HG03571 (cell line): ENCODE results near the gene PALLD.

Experiments used
- ATAC-seq: cut with Tn5 transposase; IDR thresholded peaks from one replicate; pipeline ENCODE4 v1.9.1; 2021; ENCODE audit not compliant: unreplicated experiment

The PALLD gene

GRCh38 chr4:168841000-168841671, 344.3 kb downstream of the PALLD start:
- ATAC-seq = no peak

DNA sequence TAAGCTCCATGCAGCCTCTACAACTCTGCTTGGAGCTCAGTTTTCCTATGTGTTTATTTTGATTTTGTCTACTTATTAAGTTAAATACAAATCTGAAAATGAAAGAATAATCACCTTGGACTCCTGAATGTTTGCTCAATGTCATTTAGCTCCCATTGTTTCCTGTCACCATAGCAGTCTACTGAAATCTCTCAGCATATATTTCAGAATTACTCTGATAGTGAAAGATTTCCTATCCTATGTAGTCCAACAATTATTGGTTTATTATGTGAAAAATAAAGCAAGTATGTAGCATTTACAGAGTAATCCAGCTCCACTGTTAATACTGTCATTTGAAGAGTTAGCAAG, 344.8 kb downstream of the PALLD start:
- no peak for ATAC-seq

GRCh38 chr4:168842186-168842585, 345.3 kb downstream of the PALLD start:
- no peak for ATAC-seq

GRCh38 chr4:168843635-168844034, 346.8 kb downstream of the PALLD start:
- ATAC-seq = no peak

- ATAC-seq = no peak
These were observed 347.6 kb downstream of the PALLD start for GRCh38 chr4:168844353-168845049.

DNA sequence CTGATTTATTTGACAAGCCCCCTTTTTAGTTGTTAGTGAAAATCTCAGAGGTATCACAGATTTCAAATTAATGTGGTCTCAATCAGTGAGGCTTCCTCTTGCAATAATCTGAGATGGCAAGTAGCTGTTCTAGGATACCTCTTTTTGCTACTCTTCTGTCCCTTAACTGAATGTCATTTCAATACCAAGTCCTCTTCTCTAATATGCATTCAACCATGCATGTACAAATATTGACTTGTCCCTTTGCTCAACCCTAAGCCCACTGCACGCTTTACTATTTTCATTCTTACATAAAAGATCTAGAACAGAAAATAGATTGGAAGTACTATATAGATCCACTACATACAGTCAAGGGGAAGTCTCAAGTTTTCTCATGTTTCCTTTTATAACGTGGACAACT, 349.0 kb downstream of the PALLD start:
- ATAC-seq = no peak

DNA sequence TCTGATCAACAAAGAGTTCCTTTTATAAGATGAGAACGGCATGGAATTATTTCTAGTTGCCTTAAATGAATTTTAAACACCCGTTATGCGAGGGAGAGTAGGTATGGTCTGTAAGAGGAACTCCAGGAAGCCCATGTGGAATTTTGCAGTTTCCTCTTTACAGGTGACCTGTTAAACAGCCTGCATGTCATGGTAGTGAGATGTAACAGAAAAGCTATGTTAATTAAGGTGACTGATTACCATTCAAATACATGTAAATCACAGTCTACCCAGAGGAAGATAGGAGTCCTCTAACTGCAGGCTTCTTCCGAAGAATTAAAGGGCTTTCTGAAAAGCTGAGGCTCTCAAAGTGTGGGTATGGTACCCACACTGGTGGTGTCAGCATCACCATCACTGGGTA, 349.6 kb downstream of the PALLD start:
- no peak for ATAC-seq

GRCh38 chr4:168847771-168848502, 351.1 kb downstream of the PALLD start:
- no peak for ATAC-seq

- ATAC-seq = no peak
These were observed 352.3 kb downstream of the PALLD start for GRCh38 chr4:168849030-168849675.

DNA sequence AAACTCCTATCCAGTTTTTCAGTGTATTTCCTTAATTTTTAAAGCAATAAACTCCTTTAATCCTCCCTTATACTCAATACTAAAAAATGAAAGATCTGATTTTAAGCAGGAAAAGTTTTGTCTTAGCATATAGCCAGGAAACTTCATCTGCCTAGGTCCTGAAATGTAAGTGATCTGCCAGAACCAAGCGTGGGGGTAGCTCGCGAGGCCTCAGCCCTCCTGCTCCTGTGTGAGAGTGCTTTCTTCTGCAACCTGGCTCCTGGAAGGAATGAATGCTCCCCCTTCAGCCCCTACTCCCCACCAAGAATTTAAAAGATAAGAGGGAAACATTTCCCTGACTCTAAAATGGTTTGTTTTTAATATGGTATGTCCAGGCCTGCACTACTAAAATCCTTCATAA, 353.1 kb downstream of the PALLD start:
- no peak for ATAC-seq

DNA sequence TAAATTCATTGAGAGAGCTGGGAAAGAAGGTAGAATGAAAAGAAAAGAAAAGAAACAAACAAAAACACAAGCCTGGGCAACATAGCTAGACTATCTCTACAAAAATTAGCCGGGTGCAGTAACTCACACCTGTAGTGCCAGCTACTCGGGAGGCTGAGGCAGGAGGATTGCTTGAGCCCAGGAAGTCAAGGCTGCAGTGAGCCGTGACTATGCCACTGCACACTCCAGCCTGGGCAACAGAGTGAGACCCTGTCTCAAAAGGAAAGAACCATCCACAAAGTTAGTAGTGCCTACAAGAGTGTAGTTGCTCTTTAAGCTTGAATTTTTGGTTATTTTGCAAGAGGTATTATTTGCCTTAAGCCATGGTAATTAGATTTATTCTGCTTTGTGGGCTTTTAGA, 355.5 kb downstream of the PALLD start:
- no peak for ATAC-seq

- ATAC-seq = peak; percentile 90
These were observed 356.3 kb downstream of the PALLD start for GRCh38 chr4:168852933-168853713.

DNA sequence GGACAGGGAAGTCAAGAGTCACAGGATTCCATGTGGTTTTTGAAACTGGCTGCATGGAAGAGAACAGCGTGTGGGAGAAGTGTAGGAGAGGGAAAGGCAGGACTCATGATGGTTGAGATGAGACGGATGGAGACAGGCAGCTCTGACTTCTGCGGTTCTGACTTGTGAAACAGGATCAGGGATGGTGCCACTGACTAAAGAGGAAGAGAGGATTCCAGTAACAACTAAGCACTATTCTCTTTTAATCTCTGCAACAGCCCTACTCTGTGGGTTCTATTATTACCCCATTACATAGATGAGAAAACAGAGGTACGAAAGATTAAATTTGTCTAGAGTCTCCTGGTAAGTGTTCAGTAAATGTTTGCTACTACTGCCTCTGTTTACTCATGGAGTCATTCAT, 356.9 kb downstream of the PALLD start:
- peak; percentile 31 for ATAC-seq

- ATAC-seq = no peak
These were observed 357.6 kb downstream of the PALLD start for GRCh38 chr4:168854350-168854921.

DNA sequence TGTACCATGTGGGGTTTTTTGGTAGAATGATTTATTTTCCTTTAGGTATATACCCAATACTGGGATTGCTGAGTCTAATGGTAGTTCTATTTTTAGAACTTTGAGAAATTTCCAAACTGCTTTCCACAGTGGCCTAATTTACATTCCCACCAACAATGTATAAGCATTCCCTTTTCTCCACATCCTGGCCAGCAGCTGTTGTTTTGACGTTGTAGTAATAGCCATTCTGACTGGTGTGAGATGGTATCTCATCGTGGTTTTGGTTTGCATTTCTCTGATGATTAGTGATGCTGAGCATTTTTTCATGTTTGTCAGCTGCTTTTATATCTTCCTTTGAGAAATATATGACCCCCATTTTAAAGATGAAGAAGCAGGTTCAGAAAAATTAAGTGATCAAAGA, 359.5 kb downstream of the PALLD start:
- no peak for ATAC-seq

DNA sequence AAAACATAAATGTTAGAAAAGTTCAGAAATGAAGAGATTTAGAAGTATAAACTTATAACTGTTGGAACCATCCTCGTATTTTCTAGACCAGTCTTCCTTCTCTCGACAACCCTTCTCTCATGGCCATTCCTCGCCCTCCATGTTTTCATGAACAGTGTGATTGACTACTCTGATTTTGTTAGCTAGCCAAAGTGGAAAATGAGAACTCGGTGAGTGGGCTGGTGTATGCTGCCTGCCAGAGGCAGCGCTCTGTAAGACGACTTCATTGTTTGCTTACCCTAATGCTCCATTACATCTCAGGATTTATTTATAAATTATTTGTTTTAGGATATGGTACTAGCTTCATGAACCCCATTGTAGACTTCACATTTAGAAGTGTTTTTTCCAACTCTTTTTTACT, 360.2 kb downstream of the PALLD start:
- ATAC-seq = no peak

DNA sequence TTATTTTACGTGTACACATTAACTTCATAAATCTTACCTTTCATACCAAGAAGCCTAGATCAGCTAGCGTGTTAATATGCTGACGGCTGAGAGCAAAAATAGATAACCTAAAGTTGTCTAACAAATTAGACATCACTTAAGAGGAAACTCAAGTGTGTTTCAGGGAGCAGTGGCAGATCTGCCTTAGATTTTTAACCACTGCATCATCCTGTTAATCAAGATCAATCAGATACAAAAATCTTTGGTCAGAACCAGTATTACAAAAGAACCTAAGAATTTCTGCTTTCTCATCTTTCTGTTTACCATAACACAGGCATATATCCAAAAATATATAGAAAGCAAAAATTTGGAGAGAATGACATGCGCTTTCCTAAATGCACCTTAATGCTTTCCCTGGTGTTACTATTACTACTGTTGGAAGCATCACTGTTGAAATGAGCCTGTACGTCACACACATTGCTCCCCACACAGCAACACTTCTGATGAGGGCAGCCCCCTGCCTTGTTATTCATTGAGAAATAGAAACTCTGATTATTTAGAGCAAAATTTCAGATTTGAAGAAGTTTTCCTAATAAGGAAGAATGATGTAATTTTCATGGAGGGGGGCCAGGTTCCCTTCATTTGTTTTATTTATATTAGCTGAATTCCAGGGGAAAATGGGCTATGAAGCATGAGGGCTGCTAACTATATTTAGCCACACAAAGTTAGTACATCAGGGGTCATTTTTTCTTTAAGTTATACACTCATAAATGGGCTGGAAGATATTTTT, 360.9 kb downstream of the PALLD start:
- no peak for ATAC-seq

DNA sequence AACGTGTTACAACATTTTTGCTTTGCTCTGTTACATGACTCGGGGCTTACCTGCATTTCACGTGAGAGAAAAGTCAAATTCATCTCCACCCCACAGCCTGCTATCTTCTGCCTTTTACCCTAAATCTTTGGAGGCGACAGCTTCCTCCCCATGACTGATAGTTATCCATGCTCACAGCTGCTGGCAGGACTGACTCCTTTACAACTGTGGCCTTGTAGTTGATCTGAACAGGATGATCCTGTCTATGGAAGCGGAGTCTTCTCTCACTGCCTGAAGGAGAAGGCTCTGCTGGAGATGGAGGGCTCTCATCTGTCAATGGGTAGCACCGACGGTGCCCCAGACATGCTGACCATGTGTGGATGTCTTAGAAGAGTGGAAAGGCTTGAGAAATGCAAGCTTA, 362.2 kb downstream of the PALLD start:
- no peak for ATAC-seq

DNA sequence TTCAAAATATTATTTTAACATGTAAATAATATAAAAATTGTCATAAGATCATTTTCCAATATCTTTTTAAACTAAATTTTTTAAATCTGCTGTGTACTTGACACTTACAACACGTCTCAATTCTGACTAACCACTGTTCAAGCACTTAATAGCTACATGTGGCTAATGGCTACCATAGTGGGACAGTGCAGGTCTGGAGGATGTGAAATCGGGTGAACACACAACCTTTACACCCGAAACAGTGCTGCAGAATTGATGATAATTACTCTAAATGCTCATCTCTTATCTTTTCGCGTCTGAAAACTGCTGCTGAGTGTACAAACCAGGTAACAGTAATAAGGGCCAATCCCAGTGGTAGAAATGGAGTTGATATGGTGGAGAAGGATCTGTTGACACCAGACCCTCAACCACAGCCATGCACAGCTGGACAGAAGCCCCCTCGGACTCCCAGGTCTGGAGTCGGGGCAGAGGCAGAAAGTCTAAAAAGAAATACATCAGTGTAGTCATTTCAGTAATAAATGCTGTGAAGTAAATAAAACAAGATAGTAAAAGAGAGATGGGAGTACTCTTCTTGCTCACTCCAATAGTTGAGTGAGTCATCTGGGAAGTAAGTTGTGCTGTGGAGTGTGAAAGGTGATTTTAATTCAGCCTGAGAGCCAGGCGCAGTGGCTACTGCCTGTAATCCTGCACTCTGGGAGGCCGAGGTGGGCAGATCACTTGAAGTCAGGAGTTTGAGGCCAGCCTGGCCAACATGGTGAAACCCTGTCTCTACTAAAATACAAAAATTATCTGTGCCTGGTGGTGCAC, 363.2 kb downstream of the PALLD start:
- peak; percentile 96 for ATAC-seq
